VCaP (cell line): Measurements from ENCODE around the gene MGARP.
"Not testable (repeated sequence)": the region's sequence is repeated elsewhere in the genome, so short reads cannot be mapped to it uniquely, and the experiment has no call there.

Experiments used
- H3K27ac ChIP-seq: fragments of 450-650 bp; 2 replicates; pipeline ENCODE4 v1.5.1; 2017
- TF ChIP-seq, protein P1 (sequence below): fragments of 450-650 bp; conservative IDR thresholded peaks from 2 replicates; pipeline ENCODE4 v1.5.1; 2017; ENCODE audit warnings: mild to moderate bottlenecking, moderate library complexity

Gene MGARP

DNA sequence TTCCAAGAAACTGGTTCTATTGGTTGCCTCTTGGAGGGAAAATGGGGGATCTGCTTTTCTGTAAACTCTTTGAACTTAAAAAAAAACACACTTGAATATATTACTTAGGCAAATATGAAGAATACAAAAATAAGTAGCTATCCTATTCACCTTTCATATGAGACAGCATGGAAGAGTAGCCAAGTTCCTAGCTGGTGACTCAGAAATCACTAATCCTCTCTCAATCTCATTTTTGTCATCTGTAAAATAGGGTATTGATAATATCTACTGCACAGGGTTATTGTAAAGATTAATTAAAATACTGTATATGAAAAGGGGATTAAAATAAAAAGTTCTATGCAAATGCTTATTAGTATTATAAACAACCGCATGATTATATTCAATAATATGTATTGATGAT is 12.7 kb downstream of the MGARP start:
- no peak overlapping the region for H3K27ac ChIP-seq
- TF ChIP-seq, protein P1, sequence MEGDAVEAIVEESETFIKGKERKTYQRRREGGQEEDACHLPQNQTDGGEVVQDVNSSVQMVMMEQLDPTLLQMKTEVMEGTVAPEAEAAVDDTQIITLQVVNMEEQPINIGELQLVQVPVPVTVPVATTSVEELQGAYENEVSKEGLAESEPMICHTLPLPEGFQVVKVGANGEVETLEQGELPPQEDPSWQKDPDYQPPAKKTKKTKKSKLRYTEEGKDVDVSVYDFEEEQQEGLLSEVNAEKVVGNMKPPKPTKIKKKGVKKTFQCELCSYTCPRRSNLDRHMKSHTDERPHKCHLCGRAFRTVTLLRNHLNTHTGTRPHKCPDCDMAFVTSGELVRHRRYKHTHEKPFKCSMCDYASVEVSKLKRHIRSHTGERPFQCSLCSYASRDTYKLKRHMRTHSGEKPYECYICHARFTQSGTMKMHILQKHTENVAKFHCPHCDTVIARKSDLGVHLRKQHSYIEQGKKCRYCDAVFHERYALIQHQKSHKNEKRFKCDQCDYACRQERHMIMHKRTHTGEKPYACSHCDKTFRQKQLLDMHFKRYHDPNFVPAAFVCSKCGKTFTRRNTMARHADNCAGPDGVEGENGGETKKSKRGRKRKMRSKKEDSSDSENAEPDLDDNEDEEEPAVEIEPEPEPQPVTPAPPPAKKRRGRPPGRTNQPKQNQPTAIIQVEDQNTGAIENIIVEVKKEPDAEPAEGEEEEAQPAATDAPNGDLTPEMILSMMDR: no peak

DNA sequence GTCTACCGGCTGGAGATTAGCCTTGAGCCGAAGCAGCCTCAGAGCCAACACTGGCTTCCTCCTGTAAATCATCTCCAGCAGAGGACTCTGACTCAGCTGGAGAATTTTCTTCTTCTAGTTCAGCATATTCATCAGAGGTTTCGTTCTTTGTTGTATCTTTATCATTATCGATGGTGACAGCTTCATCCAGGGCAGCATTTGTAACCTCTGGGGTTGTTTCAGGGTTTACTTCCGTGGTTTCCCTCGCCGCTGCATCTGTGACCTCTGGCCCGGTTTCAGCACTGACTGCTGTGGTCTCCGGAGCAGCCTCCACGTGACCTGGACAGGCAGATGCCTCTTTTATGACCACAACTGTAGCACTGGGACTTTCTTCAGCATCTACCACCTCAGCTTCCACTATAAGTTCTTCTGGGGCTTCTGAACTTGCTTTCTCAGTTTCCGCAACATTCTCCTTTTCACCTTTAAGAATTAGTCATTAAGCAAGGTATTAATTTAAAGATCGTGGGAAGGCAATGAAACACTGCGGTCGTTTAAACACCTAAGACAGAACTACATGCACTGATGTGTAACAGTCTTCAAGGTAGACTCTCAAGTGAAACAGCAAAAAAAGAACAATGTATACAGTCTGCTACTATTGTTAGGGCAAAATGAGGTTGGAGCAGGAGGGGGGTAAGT is 13.3 kb downstream of the MGARP start:
- TF ChIP-seq, protein P1: no peak
- H3K27ac ChIP-seq: no peak overlapping the region

DNA sequence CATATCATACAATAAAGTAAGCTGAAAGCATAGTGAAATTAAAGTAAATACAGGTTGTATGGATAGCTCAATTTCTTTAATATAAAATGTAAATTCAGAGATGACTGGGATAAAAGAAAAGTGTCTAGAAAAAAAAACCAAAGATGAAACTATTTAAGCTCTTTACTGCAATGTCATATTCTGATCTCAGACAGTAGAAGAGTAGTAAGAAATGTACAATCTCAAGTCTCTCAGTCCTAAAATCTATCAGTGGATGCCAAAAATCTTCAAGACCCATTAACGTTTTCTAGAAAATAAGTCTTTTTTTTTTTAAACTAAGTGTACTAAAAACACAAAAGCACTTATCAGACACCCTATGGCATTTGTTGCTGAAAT is 13.8 kb downstream of the MGARP start:
- H3K27ac ChIP-seq: no peak overlapping the region
- TF ChIP-seq, protein P1: no peak

DNA sequence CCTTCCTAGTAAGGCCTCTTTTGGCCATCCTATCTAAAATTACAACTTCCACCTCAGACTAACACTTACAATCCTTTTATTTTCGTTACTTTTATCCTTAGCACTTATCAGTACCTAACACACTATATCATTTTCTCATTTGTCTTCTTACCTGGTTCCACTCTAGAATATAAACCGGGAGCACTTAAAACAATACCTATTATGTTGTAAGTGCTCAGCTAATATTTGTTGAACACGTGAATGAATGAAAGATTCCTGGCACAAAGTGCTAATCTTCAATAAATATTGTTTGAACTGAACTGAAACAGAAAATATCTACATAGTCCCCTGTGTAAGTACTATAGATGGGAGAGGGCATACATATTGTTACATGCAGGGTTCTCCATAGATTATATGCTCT is 14.4 kb downstream of the MGARP start:
- TF ChIP-seq, protein P1: no peak

DNA sequence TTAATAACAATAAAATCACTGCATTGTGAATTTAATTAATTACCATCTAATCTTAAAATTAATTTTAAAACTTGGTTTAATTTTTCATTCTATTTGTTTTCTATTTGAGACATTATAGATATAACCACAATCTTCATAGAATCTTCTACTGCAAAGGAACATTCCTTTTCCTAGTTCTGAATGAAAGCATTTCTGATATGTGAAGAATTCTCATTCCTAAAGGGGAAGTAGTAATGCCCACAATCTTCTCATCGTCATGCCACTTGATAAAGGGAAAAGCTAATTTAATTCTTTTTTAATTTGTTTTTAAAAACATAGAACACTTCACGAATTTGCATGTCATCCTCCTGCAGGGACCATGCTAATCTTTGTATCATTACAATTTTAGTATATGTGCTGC is 23.7 kb downstream of the MGARP start:
- TF ChIP-seq, protein P1: no peak
- no peak overlapping the region for H3K27ac ChIP-seq

More for the DNA sequence above, 14.4 kb downstream of the MGARP start:
- H3K27ac ChIP-seq: no peak overlapping the region

DNA sequence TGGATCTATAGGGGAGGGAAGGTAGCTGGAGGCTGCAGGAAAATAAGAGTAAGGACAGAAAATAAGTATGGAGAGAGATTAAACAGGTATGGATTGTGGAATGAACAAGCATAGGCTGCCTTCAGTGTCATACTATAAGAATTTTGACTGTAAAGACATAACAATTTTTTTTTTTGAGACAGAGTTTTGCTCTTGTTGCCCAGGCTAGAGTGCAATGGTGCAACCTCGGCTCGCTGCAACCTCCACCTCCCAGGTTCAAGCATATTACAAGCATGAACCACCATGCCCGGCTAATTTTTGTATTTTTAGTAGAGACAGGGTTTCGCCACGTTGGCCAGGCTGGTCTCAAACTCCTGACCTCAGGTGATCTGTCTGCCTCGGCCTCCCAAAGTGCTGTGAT is 24.4 kb downstream of the MGARP start:
- H3K27ac ChIP-seq: not testable (repeated sequence)

DNA sequence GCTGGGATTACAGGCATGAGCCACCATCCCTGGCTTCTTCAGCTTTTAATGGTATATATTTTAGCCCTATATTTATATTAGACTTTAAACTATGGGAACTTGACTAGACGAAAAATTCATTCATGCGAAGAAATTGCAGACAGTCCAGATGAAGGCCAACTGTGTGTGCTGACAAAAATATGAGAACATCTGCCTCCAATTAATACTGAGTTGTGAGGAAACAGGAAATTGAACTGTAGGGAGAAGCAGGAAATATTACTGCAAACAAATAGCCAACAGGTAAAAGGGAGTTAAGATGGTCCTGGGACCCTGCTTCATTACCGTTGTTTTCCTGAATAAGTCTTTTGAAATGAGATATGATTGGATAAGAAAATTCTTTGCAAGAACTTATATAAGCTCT is 26.3 kb downstream of the MGARP start:
- TF ChIP-seq, protein P1: no peak
- no peak overlapping the region for H3K27ac ChIP-seq

DNA sequence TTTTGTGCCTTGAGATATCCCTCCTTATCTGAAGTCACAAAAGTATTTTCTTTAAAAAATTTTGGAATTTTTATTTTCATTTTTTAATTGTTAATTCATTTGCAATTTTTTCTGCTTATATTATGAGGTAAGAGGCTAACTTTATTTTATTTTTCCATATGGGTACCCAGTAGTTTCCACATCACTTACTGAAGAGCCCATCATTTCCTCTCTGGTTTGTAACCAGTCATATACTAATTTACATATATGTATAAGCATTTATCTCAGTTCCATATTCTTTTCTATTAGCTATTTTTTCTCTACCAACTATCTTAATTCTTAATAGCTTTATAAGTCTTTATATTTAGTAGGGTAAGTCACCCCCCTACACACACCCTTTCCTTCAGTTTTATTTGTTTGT is 27.0 kb downstream of the MGARP start:
- TF ChIP-seq, protein P1: no peak
- H3K27ac ChIP-seq: no peak overlapping the region
